Neural cell (in vitro differentiated cells): ENCODE results near the gene DNAJB7.

Experiments
- CTCF ChIP-seq: fragments of 450-650 bp; IDR thresholded peaks from 2 replicates; pipeline ENCODE4 v1.5.1; 2014; ENCODE audit warnings: antibody characterized with exemption, mild to moderate bottlenecking, moderate library complexity; ENCODE audit not compliant: poor library complexity, severe bottlenecking
- EP300 ChIP-seq: fragments of 450-650 bp; conservative IDR thresholded peaks from 2 replicates; pipeline ENCODE4 v1.6.1; 2014; ENCODE audit warnings: antibody characterized with exemption, mild to moderate bottlenecking, moderate library complexity; ENCODE audit not compliant: poor library complexity, severe bottlenecking
- MXI1 ChIP-seq: fragments of 450-650 bp; conservative IDR thresholded peaks from 2 replicates; pipeline ENCODE4 v1.6.1; 2014; ENCODE audit warnings: antibody characterized with exemption, mild to moderate bottlenecking; ENCODE audit not compliant: poor library complexity, severe bottlenecking
- POLR2AphosphoS5 ChIP-seq: IDR thresholded peaks from 2 replicates; pipeline ENCODE4 v1.6.1; 2012
- RAD21 ChIP-seq: fragments of 450-650 bp; conservative IDR thresholded peaks from 2 replicates; pipeline ENCODE4 v1.6.1; 2014; ENCODE audit warnings: antibody characterized with exemption, mild to moderate bottlenecking, moderate library complexity
- REST ChIP-seq: IDR thresholded peaks from 2 replicates; pipeline ENCODE4 v1.6.1; 2012; ENCODE audit warnings: borderline replicate concordance
- SMC3 ChIP-seq: fragments of 450-650 bp; conservative IDR thresholded peaks from 2 replicates; pipeline ENCODE4 v1.6.1; 2014; ENCODE audit warnings: antibody characterized with exemption, mild to moderate bottlenecking, moderate library complexity; ENCODE audit not compliant: poor library complexity

- no peak for TF ChIP-seq CTCF
- TF ChIP-seq SMC3, result no peak
- no peak for TF ChIP-seq MXI1
- no peak for TF ChIP-seq POLR2AphosphoS5
- no peak for TF ChIP-seq EP300
- no peak for TF ChIP-seq REST
- TF ChIP-seq RAD21, result no peak
Observed at GRCh38 chr22:40853961-40854360, 8.0 kb downstream of the DNAJB7 start.
